H9 (cell line): Measurements from ENCODE around the gene SLC25A19. TPM values are rescaled to one million over a fixed set of nuclear protein-coding genes. Genes with fewer than 3 reads are reported as not detected.

ENCODE experiments used
- DNase-seq: peaks from one replicate; pipeline ENCODE4 v3.0.0-alpha.2; 2017
- H2AFZ ChIP-seq: one replicate; pipeline ENCODE4 v1.6.1; 2013; ENCODE audit warnings: mild to moderate bottlenecking, low read length, control low read depth, moderate library complexity
- H2AK5ac ChIP-seq: 2 replicates; pipeline ENCODE4 v1.6.1; 2013; ENCODE audit warnings: low read length, control low read depth, mixed read lengths; ENCODE audit not compliant: insufficient read length
- H2BK120ac ChIP-seq: one replicate; pipeline ENCODE4 v1.6.1; 2013; ENCODE audit warnings: low read depth, mild to moderate bottlenecking, low read length, control low read depth, inconsistent platforms; ENCODE audit not compliant: poor library complexity, severe bottlenecking
- H2BK12ac ChIP-seq: 2 replicates; pipeline ENCODE4 v1.6.1; 2013; ENCODE audit warnings: low read length, control low read depth, mixed read lengths, low read depth; ENCODE audit not compliant: insufficient read length
- H2BK15ac ChIP-seq: 2 replicates; pipeline ENCODE4 v1.6.1; 2013; ENCODE audit warnings: low read depth, low read length, control low read depth
- H2BK20ac ChIP-seq: one replicate; pipeline ENCODE4 v1.6.1; 2013; ENCODE audit warnings: low read depth, mild to moderate bottlenecking, low read length, control low read depth, inconsistent platforms; ENCODE audit not compliant: poor library complexity, severe bottlenecking
- H2BK5ac ChIP-seq: 2 replicates; pipeline ENCODE4 v1.6.1; 2013; ENCODE audit warnings: low read length, control low read depth, mixed read lengths; ENCODE audit not compliant: insufficient read length
- H3K14ac ChIP-seq: 2 replicates; pipeline ENCODE4 v1.6.1; 2013; ENCODE audit warnings: low read length, control low read depth; ENCODE audit not compliant: insufficient read depth
- H3K18ac ChIP-seq: 2 replicates; pipeline ENCODE4 v1.6.1; 2013; ENCODE audit warnings: low read depth, mild to moderate bottlenecking, mixed read lengths, low read length, control low read depth; ENCODE audit not compliant: insufficient read length
- H3K23ac ChIP-seq: 2 replicates; pipeline ENCODE4 v1.6.1; 2013; ENCODE audit warnings: low read length, control low read depth, mixed read lengths, low read depth; ENCODE audit not compliant: insufficient read length
- H3K23me2 ChIP-seq: 2 replicates; pipeline ENCODE4 v1.6.1; 2013; ENCODE audit warnings: low read depth, mild to moderate bottlenecking, mixed read lengths, low read length, control low read depth; ENCODE audit not compliant: insufficient read length, poor library complexity, severe bottlenecking
- H3K27ac ChIP-seq: 2 replicates; pipeline ENCODE4 v1.5.1; 2013; ENCODE audit warnings: low read length, control low read depth, mixed read lengths, low read depth; ENCODE audit not compliant: insufficient read length
- H3K27me3 ChIP-seq: 2 replicates; pipeline ENCODE4 v1.6.1; 2013; ENCODE audit warnings: low read length, control low read depth, inconsistent platforms; ENCODE audit not compliant: insufficient read depth
- H3K4ac ChIP-seq: 2 replicates; pipeline ENCODE4 v1.6.1; 2013; ENCODE audit warnings: low read depth, mild to moderate bottlenecking, control low read depth, inconsistent platforms, low read length, moderate library complexity
- H3K4me1 ChIP-seq: 2 replicates; pipeline ENCODE4 v1.6.1; 2013; ENCODE audit warnings: low read length, control low read depth, inconsistent platforms; ENCODE audit not compliant: insufficient read depth
- H3K4me2 ChIP-seq: 2 replicates; pipeline ENCODE4 v1.6.1; 2013; ENCODE audit warnings: low read length, control low read depth, mixed read lengths; ENCODE audit not compliant: insufficient read length, insufficient read depth
- H3K56ac ChIP-seq: 2 replicates; pipeline ENCODE4 v1.6.1; 2013; ENCODE audit warnings: low read depth, mild to moderate bottlenecking, mixed read lengths, low read length, control low read depth; ENCODE audit not compliant: insufficient read length
- H3K79me1 ChIP-seq: 2 replicates; pipeline ENCODE4 v1.6.1; 2013; ENCODE audit warnings: low read depth, mild to moderate bottlenecking, moderate library complexity, low read length, control low read depth, inconsistent platforms; ENCODE audit not compliant: insufficient read depth, poor library complexity, severe bottlenecking
- H3K79me2 ChIP-seq: 2 replicates; pipeline ENCODE4 v1.6.1; 2013; ENCODE audit warnings: low read length, control low read depth, inconsistent platforms; ENCODE audit not compliant: insufficient read depth
- H3K9ac ChIP-seq: 2 replicates; pipeline ENCODE4 v1.6.1; 2013; ENCODE audit warnings: low read length, control low read depth, mixed read lengths; ENCODE audit not compliant: insufficient read length; ENCODE audit errors: extremely low read depth
- H3K9me3 ChIP-seq: one replicate; pipeline ENCODE4 v1.6.1; 2013; ENCODE audit warnings: low read depth, low read length, inconsistent platforms; ENCODE audit not compliant: control insufficient read depth
- H3T11ph ChIP-seq: one replicate; pipeline ENCODE4 v1.6.1; 2013; ENCODE audit warnings: mild to moderate bottlenecking, low read length, control low read depth, inconsistent platforms
- H4K20me1 ChIP-seq: one replicate; pipeline ENCODE4 v1.6.1; 2013; ENCODE audit not compliant: control insufficient read depth, insufficient read length, insufficient read depth
- H4K5ac ChIP-seq: 2 replicates; pipeline ENCODE4 v1.6.1; 2013; ENCODE audit warnings: low read depth, mild to moderate bottlenecking, mixed read lengths, low read length, control low read depth; ENCODE audit not compliant: insufficient read length
- H4K8ac ChIP-seq: replicated peaks from 2 replicates; pipeline ENCODE4 v1.6.1; 2013; ENCODE audit warnings: low read length, control low read depth, mixed read lengths, low read depth; ENCODE audit not compliant: insufficient read length
- H4K91ac ChIP-seq: 2 replicates; pipeline ENCODE4 v1.6.1; 2013; ENCODE audit warnings: low read depth, mild to moderate bottlenecking, moderate library complexity, mixed read lengths, low read length, control low read depth; ENCODE audit not compliant: insufficient read length
- H3K27ac Mint-ChIP-seq, 3 experiments: 2 replicates in 2 of 3; 3 replicates in 1 of 3; pipeline ENCODE4 v1.8.0; 2020 to 2021; ENCODE audit warnings: mixed read lengths in 3 of 3, mild to moderate bottlenecking in 1 of 3, moderate library complexity in 1 of 3
- H3K27me3 Mint-ChIP-seq: 2 replicates; pipeline ENCODE4 v1.8.0; 2021; ENCODE audit warnings: low read depth, mild to moderate bottlenecking, moderate library complexity, mixed read lengths
- H3K36me3 Mint-ChIP-seq, 3 experiments: 2 replicates in 2 of 3; 3 replicates in 1 of 3; pipeline ENCODE4 v1.8.0; 2020 to 2021; ENCODE audit warnings: low read depth in 3 of 3, mixed read lengths in 3 of 3; ENCODE audit not compliant: insufficient read depth in 1 of 3
- H3K4me1 Mint-ChIP-seq, 2 experiments: 2 replicates each; pipeline ENCODE4 v1.8.0; 2020; ENCODE audit warnings: mixed read lengths in 2 of 2
- H3K4me3 Mint-ChIP-seq, 2 experiments: 2 replicates in 1 of 2; 3 replicates in 1 of 2; pipeline ENCODE4 v1.8.0; 2020 to 2021; ENCODE audit warnings: mild to moderate bottlenecking in 2 of 2, mixed read lengths in 2 of 2, moderate library complexity in 1 of 2
- H3K9me3 Mint-ChIP-seq, 2 experiments: 2 replicates in 1 of 2; 3 replicates in 1 of 2; pipeline ENCODE4 v1.8.0; 2020; ENCODE audit warnings: mild to moderate bottlenecking in 2 of 2, mixed read lengths in 2 of 2, moderate library complexity in 1 of 2
- CTCF ChIP-seq: fragments of 200-600 bp; sonication (generic); conservative IDR thresholded peaks from 3 replicates; pipeline ENCODE4 v1.8.0; 2021; ENCODE audit warnings: antibody characterized with exemption, mild to moderate bottlenecking
- WGBS: extraction: QIAGEN DNeasy Blood & Tissue Kit; methylation state at CpG from one replicate; pipeline ENCODE4 v1.1.7; 2013; ENCODE audit warnings: missing lambda C conversion rate, low lambda C conversion rate, mixed read lengths; ENCODE audit not compliant: insufficient read length; ENCODE audit errors: extremely low coverage; 5-methylcytosine and 5-hydroxymethylcytosine counted together
- total RNA-seq: library from RNA; stranded (reverse); gene quantifications from 2 replicates; pipeline ENCODE4 v1.2.1, GENCODE V29; 2021

Gene SLC25A19
- total RNA-seq, 1 experiment from 2014 or later = 24.2 TPM

GRCh38 chr17:75334723-75335122 lies 45.5 kb upstream of the SLC25A19 start:
- no peak overlapping the region for H2AFZ ChIP-seq
- no peaks in the 10 kb centered on the region for H3K23me2 ChIP-seq
- H3K56ac ChIP-seq = no peak overlapping the region
- no peak overlapping the region for H3T11ph ChIP-seq
- H2BK20ac ChIP-seq = no peak overlapping the region
- H3K27ac Mint-ChIP-seq = no peak overlapping the region
- H3K9me3 ChIP-seq = no peaks in the 10 kb centered on the region
- H4K8ac ChIP-seq = no peak overlapping the region
- no CpG with 5 or more reads among the region's 3 CpGs for WGBS
- H3K27me3 Mint-ChIP-seq = no peaks in the 10 kb centered on the region
- H4K20me1 ChIP-seq = no peaks in the 10 kb centered on the region
- H3K27ac ChIP-seq = no peak overlapping the region
- H3K18ac ChIP-seq = no peak overlapping the region
- H3K4me1 Mint-ChIP-seq = peaks cover 20 to 21% of the 10 kb centered on the region in 2 experiments
- no peak overlapping the region for H3K23ac ChIP-seq
- H3K36me3 Mint-ChIP-seq = peaks cover 0 to 2% (median 0%) of the 10 kb centered on the region in 3 experiments; a peak in 4 of 7 replicates
- H2BK5ac ChIP-seq = no peak overlapping the region
- H3K27me3 ChIP-seq = no peaks in the 10 kb centered on the region
- no peak for DNase-seq
- no peak overlapping the region for H3K4me2 ChIP-seq
- no peak for TF ChIP-seq CTCF
- no peak overlapping the region for H2BK120ac ChIP-seq
- H3K4me1 ChIP-seq = no peaks in the 10 kb centered on the region; the same call in 1 of the 2 replicates
- H2AK5ac ChIP-seq = no peak overlapping the region
- H4K91ac ChIP-seq = no peak overlapping the region
- no peak overlapping the region for H3K4ac ChIP-seq
- H3K79me1 ChIP-seq = peaks cover 4% of the 10 kb centered on the region
- H2BK12ac ChIP-seq = no peak overlapping the region
- H3K4me3 Mint-ChIP-seq = no peak overlapping the region
- no peaks in the 10 kb centered on the region for H3K9me3 Mint-ChIP-seq
- no peak overlapping the region for H2BK15ac ChIP-seq
- peaks cover 2% of the 10 kb centered on the region; the same call in 1 of the 2 replicates for H3K79me2 ChIP-seq
- no peak overlapping the region for H4K5ac ChIP-seq
- H3K9ac ChIP-seq = no peak overlapping the region
- H3K14ac ChIP-seq = no peak overlapping the region
